ENCODE measurements around the gene NEIL3.

NEIL3 gene

GRCh38 chr4:177309522-177310371 is at the start of gene NEIL3:
Gene NEIL3, plus strand, starts transcription at chr4:177309874. Its CDS starts 80 bp downstream, at chr4:177309954.
- TF ChIP-seq CTCF (IDR thresholded peaks at IDR 0.05; ENCODE audit: control extremely low read depth, extremely low read depth, low read depth, missing control alignments), result no peak
- DNase-seq (ENCODE audit: extremely low spot score), result peak; percentile 94
- ChIA-PET POLR2A (no interaction called here), CTCF (interaction anchor here (0.8 to 2.3 kb wide), 4 partner anchors 22 to 59 kb away, joined by 4 to 10 read pairs (median 4); no protein-coding TSS in a partner anchor)

GRCh38 chr4:177263818-177264217 is 45.9 kb upstream of the NEIL3 start:
- no peak for DNase-seq (ENCODE audit: extremely low spot score)
- TF ChIP-seq CTCF (IDR thresholded peaks at IDR 0.05; ENCODE audit: control extremely low read depth, extremely low read depth, low read depth, missing control alignments), result no peak
- POLR2A ChIA-PET, result no interaction called here
- CTCF ChIA-PET, result interaction anchor here (0.9 to 3.5 kb wide), 3 partner anchors 10 to 14 kb away, joined by 3 to 22 read pairs (median 3); no protein-coding TSS in a partner anchor

GRCh38 chr4:177264788-177265422 is 44.8 kb upstream of the NEIL3 start:
- ChIA-PET POLR2A (no interaction called here), CTCF (interaction anchor here (0.9 to 3.5 kb wide), 6 partner anchors 9 to 27 kb away, joined by 3 to 22 read pairs (median 3); no protein-coding TSS in a partner anchor)
- TF ChIP-seq CTCF (IDR thresholded peaks at IDR 0.05; ENCODE audit: control extremely low read depth, extremely low read depth, low read depth, missing control alignments), result no peak
- no peak for DNase-seq (ENCODE audit: extremely low spot score)

GRCh38 chr4:177265729-177266128 is 43.9 kb upstream of the NEIL3 start:
- CTCF ChIA-PET, result interaction anchor here (1.4 to 3.5 kb wide), 3 partner anchors 9 to 26 kb away, joined by 3 to 22 read pairs (median 5); no protein-coding TSS in a partner anchor
- POLR2A ChIA-PET, result no interaction called here
- no peak for TF ChIP-seq CTCF (IDR thresholded peaks at IDR 0.05; ENCODE audit: control extremely low read depth, extremely low read depth, low read depth, missing control alignments)
- DNase-seq (ENCODE audit: extremely low spot score), result no peak

- no peak for DNase-seq (ENCODE audit: extremely low spot score)
- ChIA-PET POLR2A (no interaction called here), CTCF (interaction anchor here (1.6 to 3.5 kb wide), 2 partner anchors 10 to 16 kb away, joined by 5 to 22 read pairs; no protein-coding TSS in a partner anchor)
- TF ChIP-seq CTCF (IDR thresholded peaks at IDR 0.05; ENCODE audit: control extremely low read depth, extremely low read depth, low read depth, missing control alignments), result no peak
These were observed 43.2 kb upstream of the NEIL3 start for GRCh38 chr4:177266506-177266905.

- CTCF ChIA-PET, result interaction anchor here (1.2 to 1.6 kb wide), 2 partner anchors 9 to 71 kb away, joined by 3 to 5 read pairs; no protein-coding TSS in a partner anchor
- TF ChIP-seq CTCF (IDR thresholded peaks at IDR 0.05; ENCODE audit: control extremely low read depth, extremely low read depth, low read depth, missing control alignments), result no peak
These were observed 41.8 kb upstream of the NEIL3 start for GRCh38 chr4:177267911-177268310.

More at GRCh38 chr4:177267911-177268310, 41.8 kb upstream of the NEIL3 start:
- POLR2A ChIA-PET, result no interaction called here
- DNase-seq (ENCODE audit: extremely low spot score), result no peak

All from GM10248 (cell line).